ENCODE data around the gene ATAT1. TPM values are rescaled to one million over a fixed set of nuclear protein-coding genes. Genes with fewer than 3 reads are reported as not detected.

ATAT1 gene
- total and polyA plus RNA-seq, 2 of the 13 experiments (the other 11 are each of a cell fraction or from before 2014, with no cell fraction given), result 9.2 to 23.6 TPM

DNA sequence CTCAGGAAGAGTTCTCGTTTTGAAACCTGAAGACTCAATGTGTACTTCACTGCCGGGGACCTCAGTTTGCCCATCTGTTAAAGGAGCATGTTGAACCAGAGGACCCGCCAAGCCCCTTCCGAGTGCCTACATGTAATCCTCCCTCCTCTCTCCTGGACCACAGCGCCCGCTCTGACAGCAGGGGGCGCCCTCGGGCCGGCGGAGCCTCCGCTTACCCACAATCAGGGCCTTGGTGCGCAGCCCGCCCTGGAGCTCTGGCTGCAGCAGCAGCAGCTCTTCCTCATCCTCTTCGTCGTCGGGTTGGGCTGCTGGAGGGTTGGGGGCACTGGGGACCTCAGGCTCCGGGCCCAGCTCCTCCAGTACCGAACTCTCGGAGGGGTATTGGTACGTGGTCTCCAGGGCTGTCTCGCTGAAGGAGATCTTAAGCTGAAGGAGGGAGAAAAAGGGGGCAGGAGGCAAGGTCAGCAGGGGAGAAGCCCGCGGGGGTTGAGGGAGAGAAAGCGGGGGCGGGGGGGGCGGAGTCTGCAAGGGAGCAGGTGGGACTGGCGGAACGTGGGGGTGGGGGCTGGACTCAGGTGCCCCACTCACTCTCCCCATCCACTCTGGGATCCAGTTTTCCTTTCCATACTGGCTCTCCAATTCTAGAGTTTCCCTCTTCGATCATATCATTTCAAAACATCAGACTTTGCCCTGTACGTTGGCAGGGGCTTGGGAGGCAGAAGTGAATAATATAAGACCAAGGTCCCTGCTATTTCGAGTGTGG is 52.5 kb downstream of the ATAT1 start (continued):
- TF ChIP-seq, protein P1, sequence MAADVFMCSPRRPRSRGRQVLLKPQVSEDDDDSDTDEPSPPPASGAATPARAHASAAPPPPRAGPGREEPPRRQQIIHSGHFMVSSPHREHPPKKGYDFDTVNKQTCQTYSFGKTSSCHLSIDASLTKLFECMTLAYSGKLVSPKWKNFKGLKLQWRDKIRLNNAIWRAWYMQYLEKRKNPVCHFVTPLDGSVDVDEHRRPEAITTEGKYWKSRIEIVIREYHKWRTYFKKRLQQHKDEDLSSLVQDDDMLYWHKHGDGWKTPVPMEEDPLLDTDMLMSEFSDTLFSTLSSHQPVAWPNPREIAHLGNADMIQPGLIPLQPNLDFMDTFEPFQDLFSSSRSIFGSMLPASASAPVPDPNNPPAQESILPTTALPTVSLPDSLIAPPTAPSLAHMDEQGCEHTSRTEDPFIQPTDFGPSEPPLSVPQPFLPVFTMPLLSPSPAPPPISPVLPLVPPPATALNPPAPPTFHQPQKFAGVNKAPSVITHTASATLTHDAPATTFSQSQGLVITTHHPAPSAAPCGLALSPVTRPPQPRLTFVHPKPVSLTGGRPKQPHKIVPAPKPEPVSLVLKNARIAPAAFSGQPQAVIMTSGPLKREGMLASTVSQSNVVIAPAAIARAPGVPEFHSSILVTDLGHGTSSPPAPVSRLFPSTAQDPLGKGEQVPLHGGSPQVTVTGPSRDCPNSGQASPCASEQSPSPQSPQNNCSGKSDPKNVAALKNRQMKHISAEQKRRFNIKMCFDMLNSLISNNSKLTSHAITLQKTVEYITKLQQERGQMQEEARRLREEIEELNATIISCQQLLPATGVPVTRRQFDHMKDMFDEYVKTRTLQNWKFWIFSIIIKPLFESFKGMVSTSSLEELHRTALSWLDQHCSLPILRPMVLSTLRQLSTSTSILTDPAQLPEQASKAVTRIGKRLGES (CRISPR knock-in tag; IDR thresholded peaks at IDR 0.05; ENCODE audit: borderline replicate concordance), result no peak
- no peak for TF ChIP-seq KAT2B (IDR thresholded peaks at IDR 0.05; ENCODE audit: borderline replicate concordance, low read depth, low read length)
- TF ChIP-seq, protein P2, sequence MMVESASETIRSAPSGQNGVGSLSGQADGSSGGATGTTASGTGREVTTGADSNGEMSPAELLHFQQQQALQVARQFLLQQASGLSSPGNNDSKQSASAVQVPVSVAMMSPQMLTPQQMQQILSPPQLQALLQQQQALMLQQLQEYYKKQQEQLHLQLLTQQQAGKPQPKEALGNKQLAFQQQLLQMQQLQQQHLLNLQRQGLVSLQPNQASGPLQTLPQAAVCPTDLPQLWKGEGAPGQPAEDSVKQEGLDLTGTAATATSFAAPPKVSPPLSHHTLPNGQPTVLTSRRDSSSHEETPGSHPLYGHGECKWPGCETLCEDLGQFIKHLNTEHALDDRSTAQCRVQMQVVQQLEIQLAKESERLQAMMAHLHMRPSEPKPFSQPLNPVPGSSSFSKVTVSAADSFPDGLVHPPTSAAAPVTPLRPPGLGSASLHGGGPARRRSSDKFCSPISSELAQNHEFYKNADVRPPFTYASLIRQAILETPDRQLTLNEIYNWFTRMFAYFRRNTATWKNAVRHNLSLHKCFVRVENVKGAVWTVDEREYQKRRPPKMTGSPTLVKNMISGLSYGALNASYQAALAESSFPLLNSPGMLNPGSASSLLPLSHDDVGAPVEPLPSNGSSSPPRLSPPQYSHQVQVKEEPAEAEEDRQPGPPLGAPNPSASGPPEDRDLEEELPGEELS (CRISPR knock-in tag; IDR thresholded peaks at IDR 0.05), result 0 out of 2 replicates have a peak, but pooled peaks have one; percentile 24
- no peak for TF ChIP-seq EED (CRISPR knock-in tag; IDR thresholded peaks at IDR 0.05)
- TF ChIP-seq ZKSCAN1 (IDR thresholded peaks at IDR 0.05; ENCODE audit: low read length), result no peak; the same call in 1 of the 2 replicates
- no peak for TF ChIP-seq ZSCAN22 (CRISPR knock-in tag; IDR thresholded peaks at IDR 0.05)
- TF ChIP-seq MAFG (CRISPR knock-in tag; IDR thresholded peaks at IDR 0.05), result no peak
- no peak for TF ChIP-seq HNRNPUL1 (IDR thresholded peaks at IDR 0.05; ENCODE audit: low read depth, low read length)
- TF ChIP-seq ZNF256 (CRISPR knock-in tag; conservative IDR thresholded peaks at IDR 0.05), result no peak
- TF ChIP-seq RXRB (CRISPR knock-in tag; IDR thresholded peaks at IDR 0.05; ENCODE audit: borderline replicate concordance), result peak; percentile 57; the same call in 1 of the 2 replicates
- TF ChIP-seq, protein P3, sequence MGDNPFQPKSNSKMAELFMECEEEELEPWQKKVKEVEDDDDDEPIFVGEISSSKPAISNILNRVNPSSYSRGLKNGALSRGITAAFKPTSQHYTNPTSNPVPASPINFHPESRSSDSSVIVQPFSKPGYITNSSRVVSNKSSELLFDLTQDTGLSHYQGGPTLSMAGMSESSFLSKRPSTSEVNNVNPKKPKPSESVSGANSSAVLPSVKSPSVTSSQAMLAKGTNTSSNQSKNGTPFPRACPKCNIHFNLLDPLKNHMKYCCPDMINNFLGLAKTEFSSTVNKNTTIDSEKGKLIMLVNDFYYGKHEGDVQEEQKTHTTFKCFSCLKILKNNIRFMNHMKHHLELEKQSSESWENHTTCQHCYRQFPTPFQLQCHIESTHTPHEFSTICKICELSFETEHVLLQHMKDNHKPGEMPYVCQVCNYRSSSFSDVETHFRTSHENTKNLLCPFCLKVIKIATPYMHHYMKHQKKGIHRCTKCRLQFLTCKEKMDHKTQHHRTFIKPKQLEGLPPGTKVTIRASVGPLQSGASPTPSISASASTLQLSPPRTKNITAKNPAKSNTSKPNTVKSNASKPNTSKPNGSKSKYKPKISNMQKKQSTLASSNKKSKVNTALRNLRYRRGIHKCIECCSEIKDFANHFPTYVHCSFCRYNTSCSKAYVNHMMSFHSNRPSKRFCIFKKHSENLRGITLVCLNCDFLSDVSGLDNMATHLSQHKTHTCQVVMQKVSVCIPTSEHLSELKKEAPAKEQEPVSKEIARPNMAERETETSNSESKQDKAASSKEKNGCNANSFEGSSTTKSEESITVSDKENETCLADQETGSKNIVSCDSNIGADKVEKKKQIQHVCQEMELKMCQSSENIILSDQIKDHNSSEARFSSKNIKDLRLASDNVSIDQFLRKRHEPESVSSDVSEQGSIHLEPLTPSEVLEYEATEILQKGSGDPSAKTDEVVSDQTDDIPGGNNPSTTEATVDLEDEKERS (CRISPR knock-in tag; IDR thresholded peaks at IDR 0.05), result peak; percentile 88
- peak; percentile 99 for TF ChIP-seq STAG1 (CRISPR knock-in tag; IDR thresholded peaks at IDR 0.05)
- TF ChIP-seq, protein P4, sequence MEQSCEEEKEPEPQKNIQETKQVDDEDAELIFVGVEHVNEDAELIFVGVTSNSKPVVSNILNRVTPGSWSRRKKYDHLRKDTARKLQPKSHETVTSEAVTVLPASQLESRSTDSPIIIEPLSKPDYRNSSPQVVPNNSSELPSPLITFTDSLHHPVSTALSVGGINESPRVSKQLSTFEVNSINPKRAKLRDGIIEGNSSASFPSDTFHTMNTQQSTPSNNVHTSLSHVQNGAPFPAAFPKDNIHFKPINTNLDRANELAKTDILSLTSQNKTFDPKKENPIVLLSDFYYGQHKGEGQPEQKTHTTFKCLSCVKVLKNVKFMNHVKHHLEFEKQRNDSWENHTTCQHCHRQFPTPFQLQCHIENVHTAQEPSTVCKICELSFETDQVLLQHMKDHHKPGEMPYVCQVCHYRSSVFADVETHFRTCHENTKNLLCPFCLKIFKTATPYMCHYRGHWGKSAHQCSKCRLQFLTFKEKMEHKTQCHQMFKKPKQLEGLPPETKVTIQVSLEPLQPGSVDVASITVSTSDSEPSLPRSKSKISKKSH (CRISPR knock-in tag; IDR thresholded peaks at IDR 0.05; ENCODE audit: borderline replicate concordance), result no peak; the same call in 1 of the 2 replicates
- peak; percentile 78 for TF ChIP-seq ZNF883 (CRISPR knock-in tag; IDR thresholded peaks at IDR 0.05; ENCODE audit: not compliant biosample characterization)
- TF ChIP-seq, protein P5, sequence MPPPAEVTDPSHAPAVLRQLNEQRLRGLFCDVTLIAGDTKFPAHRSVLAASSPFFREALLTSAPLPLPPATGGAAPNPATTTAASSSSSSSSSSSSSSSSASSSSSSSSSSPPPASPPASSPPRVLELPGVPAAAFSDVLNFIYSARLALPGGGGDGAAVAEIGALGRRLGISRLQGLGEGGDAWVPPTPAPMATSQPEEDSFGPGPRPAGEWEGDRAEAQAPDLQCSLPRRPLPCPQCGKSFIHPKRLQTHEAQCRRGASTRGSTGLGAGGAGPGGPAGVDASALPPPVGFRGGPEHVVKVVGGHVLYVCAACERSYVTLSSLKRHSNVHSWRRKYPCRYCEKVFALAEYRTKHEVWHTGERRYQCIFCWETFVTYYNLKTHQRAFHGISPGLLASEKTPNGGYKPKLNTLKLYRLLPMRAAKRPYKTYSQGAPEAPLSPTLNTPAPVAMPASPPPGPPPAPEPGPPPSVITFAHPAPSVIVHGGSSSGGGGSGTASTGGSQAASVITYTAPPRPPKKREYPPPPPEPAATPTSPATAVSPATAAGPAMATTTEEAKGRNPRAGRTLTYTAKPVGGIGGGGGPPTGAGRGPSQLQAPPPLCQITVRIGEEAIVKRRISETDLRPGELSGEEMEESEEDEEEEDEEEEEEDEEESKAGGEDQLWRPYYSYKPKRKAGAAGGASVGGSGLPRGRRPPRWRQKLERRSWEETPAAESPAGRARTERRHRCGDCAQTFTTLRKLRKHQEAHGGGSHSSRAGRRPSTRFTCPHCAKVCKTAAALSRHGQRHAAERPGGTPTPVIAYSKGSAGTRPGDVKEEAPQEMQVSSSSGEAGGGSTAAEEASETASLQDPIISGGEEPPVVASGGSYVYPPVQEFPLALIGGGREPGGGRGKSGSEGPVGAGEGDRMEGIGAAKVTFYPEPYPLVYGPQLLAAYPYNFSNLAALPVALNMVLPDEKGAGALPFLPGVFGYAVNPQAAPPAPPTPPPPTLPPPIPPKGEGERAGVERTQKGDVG (CRISPR knock-in tag; IDR thresholded peaks at IDR 0.05; ENCODE audit: borderline replicate concordance), result no peak
